GM12892 (cell line): Measurements from ENCODE around the gene NAGPA.

Source experiments
- DNase-seq: peaks from one replicate; pipeline ENCODE4 v3.0.0; 2011; ENCODE audit not compliant: insufficient read length
- FAIRE-seq: peaks from 2 replicates; lab custom pipeline; 2011; peaks lifted over from hg19 to GRCh38; lab: Jason Lieb, UNC
- POLR2A ChIP-seq: IDR thresholded peaks from 2 replicates; pipeline ENCODE4 v1.6.1; 2011; ENCODE audit warnings: low read depth, low read length, control low read depth
- POLR2AphosphoS5 ChIP-seq: IDR thresholded peaks from 2 replicates; pipeline ENCODE4 v1.6.1; 2011; ENCODE audit warnings: low read depth, low read length, control low read depth
- TAF1 ChIP-seq: IDR thresholded peaks from 2 replicates; pipeline ENCODE4 v1.6.1; 2011; ENCODE audit warnings: low read depth, mild to moderate bottlenecking, control low read depth, low read length, borderline replicate concordance

The NAGPA gene

GRCh38 chr16:5007256-5007655 is 26.5 kb downstream of the NAGPA start:
- TF ChIP-seq TAF1: no peak
- TF ChIP-seq POLR2A: no peak
- TF ChIP-seq POLR2AphosphoS5: no peak
- FAIRE-seq: no peak
- no peak for DNase-seq

GRCh38 chr16:5006348-5007193 is 27.2 kb downstream of the NAGPA start:
- DNase-seq: no peak
- no peak for FAIRE-seq
- no peak for TF ChIP-seq POLR2AphosphoS5
- TF ChIP-seq TAF1: no peak
- TF ChIP-seq POLR2A: no peak

- DNase-seq (no peak), FAIRE-seq (no peak)
- TF ChIP-seq TAF1: no peak
- TF ChIP-seq POLR2AphosphoS5: no peak
- TF ChIP-seq POLR2A: no peak
Measured at GRCh38 chr16:5005916-5006315, 27.8 kb downstream of the NAGPA start.

GRCh38 chr16:5004311-5004710 is 29.4 kb downstream of the NAGPA start:
- FAIRE-seq (no peak), DNase-seq (no peak)
- TF ChIP-seq TAF1: no peak
- TF ChIP-seq POLR2AphosphoS5: no peak
- no peak for TF ChIP-seq POLR2A

GRCh38 chr16:5003828-5004227 is 29.9 kb downstream of the NAGPA start:
- DNase-seq: no peak
- no peak for FAIRE-seq
- no peak for TF ChIP-seq POLR2A
- TF ChIP-seq POLR2AphosphoS5: no peak
- no peak for TF ChIP-seq TAF1

GRCh38 chr16:5003211-5003610 is 30.5 kb downstream of the NAGPA start:
- DNase-seq: no peak
- TF ChIP-seq TAF1: no peak
- no peak for TF ChIP-seq POLR2A
- no peak for TF ChIP-seq POLR2AphosphoS5
- no peak for FAIRE-seq

- DNase-seq (no peak), FAIRE-seq (no peak)
- TF ChIP-seq TAF1 (no peak), POLR2AphosphoS5 (no peak)
Measured at GRCh38 chr16:5002699-5003143, 31.0 kb downstream of the NAGPA start.

- no peak for FAIRE-seq
- no peak for DNase-seq
- TF ChIP-seq POLR2AphosphoS5: no peak
- no peak for TF ChIP-seq TAF1
- TF ChIP-seq POLR2A: no peak
Measured at GRCh38 chr16:5001986-5002385, 31.7 kb downstream of the NAGPA start.

GRCh38 chr16:5001571-5001970 is 32.2 kb downstream of the NAGPA start:
- no peak for DNase-seq
- no peak for TF ChIP-seq POLR2A
- TF ChIP-seq POLR2AphosphoS5: no peak
- TF ChIP-seq TAF1: no peak
- FAIRE-seq: no peak

- DNase-seq (no peak), FAIRE-seq (no peak)
- TF ChIP-seq TAF1: no peak
- TF ChIP-seq POLR2AphosphoS5: no peak
- no peak for TF ChIP-seq POLR2A
Measured at GRCh38 chr16:5000573-5001001, 33.1 kb downstream of the NAGPA start.

- FAIRE-seq (no peak), DNase-seq (no peak)
- TF ChIP-seq TAF1 (no peak), POLR2A (no peak), POLR2AphosphoS5 (no peak)
Measured at GRCh38 chr16:4994719-4995434, 38.9 kb downstream of the NAGPA start.

GRCh38 chr16:4991754-4992153 is 42.0 kb downstream of the NAGPA start:
- DNase-seq (no peak), FAIRE-seq (no peak)
- TF ChIP-seq POLR2AphosphoS5 (no peak), TAF1 (no peak), POLR2A (no peak)
